Left renal pelvis (tissue), 4 donors: Measurements from ENCODE around the gene AFF2. TPM values are rescaled to one million over a fixed set of nuclear protein-coding genes. Genes with fewer than 3 reads are reported as not detected.
"Not testable (repeated sequence)": the region's sequence is repeated elsewhere in the genome, so short reads cannot be mapped to it uniquely, and the experiment has no call there.

Experiments
- DNase-seq, 4 donors: peaks; one replicate each; pipeline ENCODE4 v3.0.0-alpha.2; 2013; ENCODE audit warnings: low read depth in 4 of 4, low spot score in 3 of 4
- polyA plus RNA-seq, 4 donors: library from polyadenylated mRNA; unstranded; fragments of 120-200 nt; gene quantifications; one replicate each; pipeline ENCODE4 v1.2.1, GENCODE V29; 2013; ENCODE audit not compliant: insufficient read length in 4 of 4

The AFF2 gene
- polyA plus RNA-seq, 4 donors, result 3.8 to 10.7 (median 5.8) TPM

DNA sequence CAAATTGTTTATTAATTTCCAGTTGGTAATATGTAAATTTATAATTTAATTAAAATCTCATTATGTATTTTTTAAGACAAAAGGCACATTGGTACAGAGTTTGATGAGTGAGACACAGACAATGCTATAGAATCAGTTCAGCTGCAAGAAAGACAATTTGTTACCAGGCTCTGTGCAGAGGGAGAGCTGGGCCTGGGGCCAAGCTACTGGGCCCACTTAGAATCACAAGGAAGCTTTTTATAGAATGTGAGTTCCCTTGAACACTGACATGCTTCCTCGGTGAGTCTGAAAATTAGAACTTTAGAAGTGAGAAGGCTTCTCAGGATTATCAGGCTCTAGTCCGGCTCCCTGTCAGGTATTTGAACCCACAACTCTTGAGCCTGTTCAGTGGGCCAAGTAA, 129.0 kb downstream of the AFF2 start:
- DNase-seq, result no peak

DNA sequence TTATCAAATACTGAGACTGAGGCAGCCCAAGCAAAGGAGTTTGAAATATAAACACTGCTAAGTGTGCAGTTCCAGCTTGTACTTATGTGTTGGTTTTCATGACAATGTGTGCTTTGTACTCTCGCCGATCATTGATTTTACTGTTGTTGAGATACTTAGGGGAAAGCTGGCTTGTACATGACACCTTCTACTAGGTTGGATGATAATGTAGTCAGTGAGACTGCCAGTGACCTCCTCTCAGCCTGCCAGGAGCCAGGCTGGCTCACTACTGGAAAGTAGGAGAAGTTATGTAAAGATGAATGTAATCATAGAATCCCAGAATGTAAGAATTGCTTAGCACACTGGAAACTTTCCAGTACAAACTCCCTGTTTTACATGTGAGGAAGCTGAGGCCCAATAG, 132.0 kb downstream of the AFF2 start:
- DNase-seq, result no peak

GRCh38 chrX:148633218-148633908, 132.9 kb downstream of the AFF2 start:
- DNase-seq, result no peak

DNA sequence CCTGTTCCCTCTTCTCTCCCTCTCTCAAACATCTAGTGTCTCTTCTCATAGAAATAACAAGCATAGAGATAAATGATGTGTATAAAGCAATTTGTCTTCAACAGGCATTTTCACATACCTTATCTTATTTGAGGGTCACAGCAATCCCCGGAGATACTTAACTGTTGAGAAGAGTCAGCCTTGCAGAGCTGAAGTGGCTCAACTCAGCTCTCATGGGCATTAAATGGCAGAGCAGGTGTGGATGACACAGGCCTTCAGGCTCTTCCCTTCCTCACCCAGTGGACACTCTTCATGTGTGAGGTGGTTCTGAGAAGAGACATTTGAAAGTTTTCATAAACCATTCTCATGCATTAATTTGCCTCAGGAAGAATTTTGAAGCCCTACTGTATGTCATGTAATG, 134.2 kb downstream of the AFF2 start:
- no peak for DNase-seq

DNA sequence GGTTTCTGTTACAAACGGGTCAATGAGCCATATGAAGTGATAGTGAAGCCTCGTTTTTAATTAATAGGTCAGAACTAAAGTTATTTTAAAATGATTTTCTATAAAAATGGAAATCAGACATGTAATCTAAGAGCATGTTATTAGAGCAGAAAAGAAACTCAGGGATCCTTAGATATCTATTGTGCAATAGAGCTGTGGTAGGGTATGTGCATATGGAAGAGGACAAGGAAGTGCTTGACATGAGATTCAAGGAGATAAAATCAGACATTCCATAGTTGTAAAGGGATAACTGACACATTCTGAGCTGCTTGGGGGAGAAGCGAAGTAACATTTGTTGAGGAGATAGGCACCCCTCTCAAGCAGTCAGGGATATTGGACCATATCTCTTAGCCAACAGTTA, 143.0 kb downstream of the AFF2 start:
- DNase-seq, result no peak

GRCh38 chrX:148647651-148648050, 147.2 kb downstream of the AFF2 start:
- DNase-seq, result no peak

- DNase-seq, result no peak
Measured at GRCh38 chrX:148649145-148649795, 148.9 kb downstream of the AFF2 start.

GRCh38 chrX:148658115-148658730, 157.8 kb downstream of the AFF2 start:
- DNase-seq, result no peak

- DNase-seq, result no peak
Measured at GRCh38 chrX:148659481-148659880, 159.1 kb downstream of the AFF2 start.

GRCh38 chrX:148661035-148661434, 160.6 kb downstream of the AFF2 start:
- no peak for DNase-seq

GRCh38 chrX:148662014-148662413, 161.6 kb downstream of the AFF2 start:
- DNase-seq, result no peak

DNA sequence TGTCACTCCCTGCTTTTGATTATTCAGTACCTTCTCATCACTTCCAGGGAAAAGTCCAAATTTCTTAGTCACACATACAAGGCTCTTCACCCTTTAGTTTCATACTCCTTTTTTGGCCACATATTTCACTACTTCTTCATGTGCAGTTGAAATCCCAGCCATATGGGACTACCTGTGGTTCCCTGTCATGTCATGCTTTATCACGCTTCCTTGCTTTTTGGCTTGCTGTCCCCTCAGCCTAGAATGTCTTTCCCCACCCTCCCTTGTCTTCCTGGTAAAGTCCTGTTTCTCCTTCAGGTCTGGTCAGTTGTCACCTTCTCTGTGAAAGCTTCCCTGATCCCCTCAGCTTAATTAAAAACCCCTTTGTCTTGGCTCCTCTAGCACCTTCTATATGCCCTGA, 163.8 kb downstream of the AFF2 start:
- no peak for DNase-seq

DNA sequence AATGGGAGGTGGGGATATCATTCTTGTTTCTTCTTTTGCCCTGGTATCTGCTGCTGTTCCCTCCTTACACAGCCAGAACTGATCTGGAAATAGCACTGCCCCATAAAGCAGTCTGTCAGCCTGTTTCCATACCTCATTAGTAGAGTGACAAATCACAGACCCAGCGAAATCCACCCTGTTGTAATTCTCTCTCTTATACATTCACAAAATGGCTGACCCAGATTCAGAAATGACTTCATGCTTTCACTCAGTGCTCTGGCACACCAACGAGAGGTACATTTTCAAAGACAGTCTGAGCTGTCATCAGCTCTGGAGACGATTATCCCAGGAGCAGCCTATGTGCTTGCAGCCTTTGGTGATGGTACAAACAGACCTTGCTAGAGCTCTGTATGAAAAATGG, 164.6 kb downstream of the AFF2 start:
- DNase-seq, result no peak

DNA sequence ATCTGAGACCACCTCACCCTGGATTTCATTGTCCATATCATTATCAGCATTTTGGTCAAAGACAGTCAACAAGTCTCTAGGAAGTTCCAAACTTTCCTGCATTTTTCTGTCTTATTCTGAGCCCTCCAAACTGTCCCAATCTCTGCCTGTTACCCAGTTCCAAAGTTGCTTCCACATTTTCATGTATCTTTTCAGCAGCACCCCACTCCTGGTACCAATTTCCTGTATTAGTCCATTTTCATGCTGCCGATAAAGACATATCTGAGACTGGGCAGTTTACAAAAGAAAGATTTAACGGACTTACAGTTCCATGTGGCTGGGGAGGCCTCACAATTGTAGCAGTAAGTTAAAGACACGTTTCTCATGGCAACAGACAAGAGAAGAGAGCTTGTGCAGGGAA, 168.8 kb downstream of the AFF2 start:
- DNase-seq, result not testable (repeated sequence)

GRCh38 chrX:148670277-148670676, 169.9 kb downstream of the AFF2 start:
- no peak for DNase-seq

GRCh38 chrX:148672517-148672916, 172.1 kb downstream of the AFF2 start:
- no peak for DNase-seq

GRCh38 chrX:148681605-148682004, 181.2 kb downstream of the AFF2 start:
- no peak for DNase-seq

GRCh38 chrX:148682206-148682605, 181.8 kb downstream of the AFF2 start:
- no peak for DNase-seq

DNA sequence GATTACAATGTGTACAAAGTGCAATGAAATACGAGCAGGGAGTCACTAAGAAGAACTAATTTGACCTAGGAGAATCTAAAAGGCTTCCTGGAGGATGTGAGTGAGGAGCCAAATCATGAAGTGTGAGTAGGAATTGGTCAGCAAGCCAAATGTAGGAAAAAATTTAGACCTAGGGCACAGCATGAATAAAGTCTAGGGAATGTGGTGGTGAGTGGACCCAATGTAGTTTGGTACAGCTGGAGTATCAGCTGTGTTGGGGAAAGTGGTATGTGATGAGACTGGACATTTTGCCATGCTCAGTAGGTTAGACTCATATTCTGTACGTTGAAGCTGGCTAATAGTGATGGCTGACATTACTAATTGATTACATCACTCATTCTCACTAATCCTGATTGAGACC, 191.0 kb downstream of the AFF2 start:
- DNase-seq, result no peak

DNA sequence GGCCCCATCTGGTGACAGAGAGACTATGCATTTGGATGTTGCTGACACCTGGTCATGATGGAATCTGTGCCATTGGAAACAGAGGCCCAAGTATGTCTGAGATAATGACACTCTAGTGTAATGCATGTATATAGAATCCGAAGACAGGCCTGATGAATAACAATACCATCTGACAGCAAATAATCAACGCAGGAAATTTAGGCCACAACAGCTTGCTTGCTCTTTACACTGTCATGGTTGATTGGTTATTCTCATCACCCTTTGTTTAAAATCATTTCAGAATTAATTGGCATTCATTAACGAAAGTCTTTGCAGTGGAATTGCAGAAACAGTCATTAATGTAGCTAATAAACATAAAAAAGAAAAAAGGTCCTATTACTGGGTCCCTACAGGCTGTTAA, 194.8 kb downstream of the AFF2 start:
- DNase-seq, result no peak

DNA sequence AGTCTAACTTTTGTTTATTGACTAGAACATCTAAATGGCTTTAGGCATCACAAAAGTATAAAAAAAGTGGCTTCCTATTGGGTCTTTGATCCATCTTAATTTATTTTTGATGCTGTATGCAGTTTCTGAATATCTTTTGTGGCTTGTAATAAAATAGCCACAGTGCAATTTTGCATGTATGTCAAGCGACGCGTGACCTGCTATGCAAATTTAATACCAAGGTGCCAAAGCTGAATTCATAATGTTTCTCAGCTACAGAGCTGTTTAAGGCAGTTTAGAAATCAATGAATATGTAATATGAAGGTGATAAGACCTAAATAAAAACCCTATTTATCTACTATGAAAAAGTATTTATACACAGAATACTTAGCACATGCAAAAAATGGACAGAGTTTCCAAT, 197.8 kb downstream of the AFF2 start:
- no peak for DNase-seq

DNA sequence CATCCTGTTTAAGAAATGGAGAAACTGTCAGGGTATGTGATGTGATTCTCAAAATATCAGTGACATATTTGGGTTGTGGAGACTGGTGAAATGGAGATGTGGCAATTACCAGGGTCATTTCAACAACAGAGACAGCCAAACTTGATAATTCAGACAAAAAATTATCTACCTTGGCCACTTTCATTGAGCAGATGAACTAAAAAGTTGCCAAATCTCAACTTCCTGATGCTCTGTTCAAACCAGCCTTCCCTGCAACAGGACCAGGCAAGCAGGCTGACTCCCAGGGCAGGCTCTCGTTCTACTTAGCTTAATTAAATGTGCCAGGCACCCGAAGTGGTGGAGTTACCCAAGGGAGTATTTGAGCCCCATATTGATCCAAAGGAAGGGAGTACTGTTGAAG, 199.6 kb downstream of the AFF2 start:
- no peak for DNase-seq
